Measurements from ENCODE around the gene CYB5R3.

Gene CYB5R3

GRCh38 chr22:42645341-42645937, 3.8 kb downstream of the CYB5R3 start:
- DNase-seq (ENCODE audit: low spot score) = no peak

GRCh38 chr22:42644422-42645340, 4.5 kb downstream of the CYB5R3 start:
- no peak for DNase-seq (ENCODE audit: low spot score)

GRCh38 chr22:42643634-42644421, 5.4 kb downstream of the CYB5R3 start:
- DNase-seq (ENCODE audit: low spot score) = no peak

- DNase-seq (ENCODE audit: low spot score) = no peak
These were observed 6.2 kb downstream of the CYB5R3 start for GRCh38 chr22:42642806-42643633.

GRCh38 chr22:42641801-42642413, 7.3 kb downstream of the CYB5R3 start:
- DNase-seq (ENCODE audit: low spot score) = no peak

- DNase-seq (ENCODE audit: low spot score) = no peak
These were observed 9.5 kb downstream of the CYB5R3 start for GRCh38 chr22:42639541-42640241.

GRCh38 chr22:42637555-42637954, 11.6 kb downstream of the CYB5R3 start:
- no peak for DNase-seq (ENCODE audit: low spot score)

- DNase-seq (ENCODE audit: low spot score) = no peak
These were observed 12.7 kb downstream of the CYB5R3 start for GRCh38 chr22:42636506-42636905.

GRCh38 chr22:42635531-42635930, 13.7 kb downstream of the CYB5R3 start:
- no peak for DNase-seq (ENCODE audit: low spot score)

GRCh38 chr22:42633013-42633412, 16.2 kb downstream of the CYB5R3 start:
- no peak for DNase-seq (ENCODE audit: low spot score)

- no peak for DNase-seq (ENCODE audit: low spot score)
These were observed 17.1 kb downstream of the CYB5R3 start for GRCh38 chr22:42632096-42632495.

GRCh38 chr22:42630901-42631602, 18.1 kb downstream of the CYB5R3 start:
- no peak for DNase-seq (ENCODE audit: low spot score)

- DNase-seq (ENCODE audit: low spot score) = no peak
These were observed 19.0 kb downstream of the CYB5R3 start for GRCh38 chr22:42630211-42630610.

GRCh38 chr22:42627981-42628380, 21.2 kb downstream of the CYB5R3 start:
- DNase-seq (ENCODE audit: low spot score) = no peak

- DNase-seq (ENCODE audit: low spot score) = no peak
These were observed 22.1 kb downstream of the CYB5R3 start for GRCh38 chr22:42626951-42627625.

- no peak for DNase-seq (ENCODE audit: low spot score)
These were observed 22.8 kb downstream of the CYB5R3 start for GRCh38 chr22:42626431-42626830.

- DNase-seq (ENCODE audit: low spot score) = no peak
These were observed 23.8 kb downstream of the CYB5R3 start for GRCh38 chr22:42625416-42625815.

- DNase-seq (ENCODE audit: low spot score) = no peak
These were observed 24.6 kb downstream of the CYB5R3 start for GRCh38 chr22:42624551-42625106.

- DNase-seq (ENCODE audit: low spot score) = no peak
These were observed 25.3 kb downstream of the CYB5R3 start for GRCh38 chr22:42623756-42624441.
